Renal cortical epithelial cell (primary cell): ENCODE measurements around the gene STEAP2. TPM values are rescaled to one million over a fixed set of nuclear protein-coding genes. Genes with fewer than 3 reads are reported as not detected.

Source experiments
- DNase-seq: peaks from one replicate; pipeline ENCODE4 v3.0.0-alpha.2; 2011; ENCODE audit warnings: low read depth
- total RNA-seq: library from RNA; depleted of rRNA; stranded (reverse); fragments of >200 nt; gene quantifications from 2 replicates; pipeline ENCODE4 v1.2.3, GENCODE V29; 2014

Gene STEAP2
- total RNA-seq, 1 donor from 2014 or later, result 20.2 TPM

DNA sequence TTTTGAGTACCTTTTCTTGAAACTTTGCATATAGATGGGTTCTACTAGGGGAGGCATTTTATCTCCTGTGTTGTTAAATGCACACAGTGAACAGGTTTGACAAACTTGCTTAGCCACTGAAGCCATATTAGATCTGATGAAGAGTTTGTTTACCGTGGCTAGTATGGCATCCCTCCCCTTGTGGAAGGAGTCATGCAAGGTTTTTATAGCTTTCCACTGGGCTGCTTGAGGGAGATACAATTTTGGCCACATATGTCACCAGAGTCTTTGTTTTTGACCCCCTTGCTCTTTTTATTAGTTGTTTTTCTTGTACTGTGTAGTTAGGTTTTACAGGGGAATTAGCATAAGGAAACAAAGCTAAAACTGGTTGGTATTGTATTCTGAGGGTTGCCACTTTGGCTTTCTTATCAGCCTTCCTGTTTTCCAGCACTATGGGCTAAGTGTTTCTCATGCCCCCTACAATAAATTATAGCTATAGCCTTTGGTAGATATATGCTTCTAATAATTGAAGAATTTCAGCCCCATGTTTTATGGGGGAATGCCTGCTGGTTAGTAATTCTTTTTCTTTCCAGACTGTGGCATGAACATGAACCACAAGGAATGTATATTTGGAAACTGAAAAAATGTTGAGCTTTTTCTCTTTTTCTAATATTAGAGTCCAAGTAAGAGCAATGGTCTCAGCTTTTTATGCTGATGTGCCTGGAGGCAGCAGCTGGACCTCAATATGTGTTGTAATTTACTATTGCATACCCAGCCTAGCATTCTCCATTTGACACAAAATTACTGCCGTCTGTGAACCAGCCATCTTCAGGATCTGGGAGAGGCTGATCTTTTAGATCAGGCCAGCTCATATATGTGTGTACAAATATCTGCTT, 18.4 kb upstream of the STEAP2 start:
- no peak for DNase-seq

DNA sequence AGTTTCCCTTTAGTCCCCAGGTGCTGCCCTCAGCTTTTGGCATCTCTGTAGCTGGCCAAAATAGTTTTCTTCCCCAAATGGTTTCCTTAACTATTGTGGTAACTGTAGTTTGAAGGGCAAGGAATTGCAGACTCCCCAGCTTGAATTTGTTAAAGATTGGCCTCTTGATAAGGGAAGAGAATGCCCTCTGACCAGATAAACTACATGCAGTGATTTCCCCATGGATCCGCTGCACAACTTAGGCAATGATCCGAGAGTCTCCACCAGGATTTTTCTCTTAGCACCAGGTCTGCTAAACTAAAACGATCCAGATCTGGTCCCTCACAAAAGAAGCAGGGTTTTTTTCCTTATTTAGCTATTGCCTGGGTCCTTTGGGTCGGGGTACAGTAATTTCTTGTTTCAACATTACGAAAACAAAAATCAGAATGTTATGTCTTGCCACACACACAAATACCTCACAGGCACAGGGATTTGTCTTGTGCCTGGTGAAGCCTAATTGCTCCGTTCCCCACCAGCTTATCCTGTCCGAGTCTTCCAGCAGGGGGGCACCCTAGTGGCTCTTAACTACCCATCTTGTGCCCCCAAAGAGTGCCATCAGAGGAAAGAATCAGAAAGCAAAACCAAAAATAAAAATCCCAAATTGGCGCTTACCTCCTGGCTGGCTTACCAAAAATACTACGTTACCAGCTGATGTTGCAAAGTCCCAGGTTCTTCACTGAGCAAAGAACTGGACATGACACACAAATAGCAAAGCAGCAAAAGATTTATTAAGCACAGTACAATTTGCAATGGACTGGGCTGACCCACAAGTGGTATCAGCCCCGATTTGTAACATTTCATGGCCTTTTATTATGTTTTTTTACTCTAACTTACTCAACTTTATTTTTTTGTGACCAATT, 16.4 kb upstream of the STEAP2 start:
- no peak for DNase-seq

GRCh38 chr7:90201500-90202195, 9.9 kb upstream of the STEAP2 start:
- DNase-seq, result no peak

DNA sequence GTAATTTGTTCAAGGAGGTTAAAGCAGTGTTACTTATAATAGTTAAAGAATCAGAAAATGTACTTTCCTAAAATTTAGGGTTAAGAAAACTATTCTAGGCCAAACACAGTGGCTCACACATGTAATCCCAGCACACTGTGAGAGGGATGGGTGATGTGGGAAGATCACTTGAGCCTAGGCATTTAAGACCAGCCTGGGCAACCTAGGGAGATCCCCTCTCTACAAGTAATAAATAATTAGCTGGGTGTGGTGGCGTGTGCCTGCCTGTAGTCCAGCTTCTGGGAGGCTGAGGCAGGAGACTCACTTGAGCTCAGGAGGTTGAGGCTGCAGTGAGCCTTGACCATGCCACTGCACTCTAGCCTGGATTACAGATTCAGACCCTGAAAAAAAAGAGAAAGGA, 3.6 kb upstream of the STEAP2 start:
- DNase-seq, result no peak

GRCh38 chr7:90209776-90210175, 1.8 kb upstream of the STEAP2 start:
- peak; percentile 52 for DNase-seq

- no peak for DNase-seq
Measured at GRCh38 chr7:90210475-90210874, 1.1 kb upstream of the STEAP2 start.

DNA sequence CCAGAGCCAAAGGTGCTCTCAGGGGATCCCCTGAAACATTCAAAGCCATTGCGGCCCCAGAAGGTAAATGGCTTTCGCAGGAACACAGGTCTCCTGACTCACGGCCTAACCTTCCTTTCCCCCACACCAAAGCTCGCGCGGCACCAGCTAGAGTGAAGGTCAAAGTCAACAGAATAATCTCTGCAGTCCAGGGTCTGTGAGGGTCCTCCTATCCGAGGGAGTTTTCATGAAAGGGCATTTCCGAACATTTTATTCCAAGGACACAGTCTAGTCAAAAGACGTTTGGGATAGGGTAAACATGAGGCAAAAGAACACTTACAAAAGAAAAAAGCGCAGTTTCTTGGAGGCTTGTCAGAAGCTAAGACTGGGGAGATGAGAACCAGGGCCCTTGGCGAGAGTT, 559 bp upstream of the STEAP2 start:
- peak; percentile 25 for DNase-seq

DNA sequence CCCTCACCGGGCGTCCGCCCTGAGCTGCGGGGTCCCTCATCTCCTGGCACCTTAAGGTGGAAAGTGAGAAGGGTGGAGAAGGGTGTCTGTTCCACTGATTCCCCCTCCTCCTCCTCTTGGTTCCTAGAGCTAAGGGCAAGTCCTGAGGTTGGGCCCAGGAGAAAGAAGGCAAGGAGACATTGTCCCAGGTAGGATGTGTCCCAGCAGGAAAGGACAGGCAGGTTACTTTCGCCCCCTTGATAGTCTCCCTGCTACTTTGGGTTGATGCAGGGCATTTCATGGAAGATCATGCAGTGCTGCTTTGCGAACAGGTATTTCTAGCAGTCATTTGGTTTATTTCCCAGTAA, 582 bp downstream of the STEAP2 start:
- DNase-seq, result no peak

DNA sequence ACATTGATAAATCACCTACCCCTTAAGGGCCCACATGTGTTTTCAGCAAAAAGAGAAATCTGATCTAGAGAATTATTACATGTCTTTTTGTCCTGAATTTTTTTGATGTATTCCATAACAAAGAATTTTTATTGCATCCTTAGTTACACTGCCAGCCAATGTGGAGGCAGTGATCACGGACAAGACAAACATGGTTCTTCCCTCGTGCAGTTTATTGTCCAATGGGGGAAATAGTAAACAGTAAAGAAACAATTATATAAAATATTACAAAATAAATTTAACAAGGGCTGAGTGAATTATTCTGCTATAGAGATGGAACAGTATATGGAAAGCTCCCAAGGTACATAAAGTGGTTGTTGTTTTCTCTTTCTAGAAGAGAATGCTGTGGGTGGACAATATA, 2.0 kb downstream of the STEAP2 start:
- no peak for DNase-seq

GRCh38 chr7:90216080-90216674, 4.6 kb downstream of the STEAP2 start:
- no peak for DNase-seq

- peak; percentile 15 for DNase-seq
Measured at GRCh38 chr7:90216771-90217170, 5.2 kb downstream of the STEAP2 start.

GRCh38 chr7:90222390-90222789, 10.8 kb downstream of the STEAP2 start:
- no peak for DNase-seq

DNA sequence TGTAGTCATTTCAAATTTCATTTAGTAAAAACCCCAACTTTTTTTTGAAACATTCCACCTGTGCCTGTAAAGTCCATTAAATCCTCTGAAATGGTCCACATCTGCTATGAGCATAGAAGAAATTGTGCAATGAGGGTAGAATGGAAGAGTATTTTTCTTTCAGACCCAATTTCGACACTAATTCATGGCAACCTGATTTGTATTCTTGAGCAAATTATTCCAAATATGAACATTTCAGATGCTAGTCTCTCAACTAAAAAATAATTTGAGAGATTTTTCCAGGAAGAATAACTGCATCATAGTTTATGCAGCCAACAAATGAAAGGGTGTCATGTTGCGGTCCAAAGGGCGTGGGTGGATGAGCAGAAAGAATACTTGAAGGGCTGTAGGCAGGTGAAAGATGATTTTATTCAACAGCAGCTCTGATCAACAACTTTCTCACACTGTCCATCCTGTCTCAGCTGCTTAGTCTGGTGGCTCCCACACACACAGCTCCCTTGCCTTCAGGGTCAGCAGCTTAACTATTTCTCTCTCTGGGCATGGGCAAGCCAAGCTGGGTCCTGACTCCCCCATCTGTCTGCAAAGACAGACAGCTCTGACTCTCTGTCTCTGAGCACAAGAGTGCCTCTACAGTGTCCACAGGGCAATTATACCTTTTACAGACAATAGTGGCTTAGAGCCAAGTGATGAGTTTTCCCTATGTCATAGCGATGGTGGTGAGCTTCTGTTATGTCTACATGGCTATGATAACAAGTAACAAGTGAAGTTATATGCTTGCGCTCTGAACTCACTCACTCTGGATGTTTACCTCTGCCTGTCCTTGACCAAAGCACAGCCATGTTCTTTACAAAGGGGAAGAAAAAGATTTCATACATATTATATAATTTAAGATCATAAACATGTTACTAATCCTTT, 11.5 kb downstream of the STEAP2 start:
- peak; percentile 56 for DNase-seq

DNA sequence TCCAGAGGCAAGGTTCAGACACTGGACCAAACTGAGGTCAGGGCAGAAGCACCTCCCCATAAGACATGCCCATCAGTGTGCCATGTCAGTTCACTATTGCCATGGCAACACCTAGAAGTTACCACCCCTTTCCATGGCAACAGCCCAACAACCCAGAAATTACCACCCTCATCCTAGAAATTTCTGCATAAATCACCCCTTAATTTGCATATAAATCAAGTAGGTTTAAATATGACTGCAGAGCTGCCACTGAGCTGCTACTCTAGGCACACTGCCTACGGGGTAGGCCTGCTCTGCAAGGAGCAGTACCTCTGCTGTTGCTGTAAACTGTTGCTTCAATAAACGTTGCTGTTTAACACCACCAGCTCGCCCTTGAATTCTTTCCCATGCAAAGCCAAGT, 12.7 kb downstream of the STEAP2 start:
- no peak for DNase-seq

GRCh38 chr7:90225181-90225580, 13.6 kb downstream of the STEAP2 start:
- no peak for DNase-seq

DNA sequence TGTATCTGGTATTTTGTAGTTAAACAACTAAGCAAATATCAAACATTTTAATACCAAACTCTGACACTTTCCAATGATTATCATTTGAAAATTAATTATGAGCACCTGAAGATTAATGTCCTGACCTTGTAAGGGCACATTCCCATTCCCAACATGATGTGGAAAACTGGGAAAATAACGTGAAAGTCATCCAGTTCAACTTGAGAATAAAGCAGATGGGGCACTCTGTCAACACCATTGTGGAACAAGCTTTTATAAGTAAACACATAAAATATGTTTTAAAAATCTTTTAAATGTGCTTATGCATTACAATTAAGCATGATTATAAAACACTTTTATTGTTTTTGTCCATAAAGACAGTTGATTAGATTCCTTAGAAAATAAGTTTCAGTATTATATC, 14.1 kb downstream of the STEAP2 start:
- no peak for DNase-seq

DNA sequence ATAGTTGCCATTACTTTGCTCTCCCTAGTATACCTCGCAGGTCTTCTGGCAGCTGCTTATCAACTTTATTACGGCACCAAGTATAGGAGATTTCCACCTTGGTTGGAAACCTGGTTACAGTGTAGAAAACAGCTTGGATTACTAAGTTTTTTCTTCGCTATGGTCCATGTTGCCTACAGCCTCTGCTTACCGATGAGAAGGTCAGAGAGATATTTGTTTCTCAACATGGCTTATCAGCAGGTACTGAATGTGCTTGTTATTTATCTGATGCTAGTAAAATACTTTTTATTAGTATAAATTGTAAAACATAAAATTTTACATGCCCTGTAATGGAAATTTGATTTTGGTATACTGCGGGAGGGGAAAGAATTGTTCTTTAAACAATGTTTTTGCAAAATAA, 15.7 kb downstream of the STEAP2 start:
- DNase-seq, result no peak

- peak; percentile 69 for DNase-seq
Measured at GRCh38 chr7:90229682-90230081, 18.1 kb downstream of the STEAP2 start.

- no peak for DNase-seq
Measured at GRCh38 chr7:90230834-90231233, 19.3 kb downstream of the STEAP2 start.

- DNase-seq, result no peak
Measured at GRCh38 chr7:90231304-90231703, 19.8 kb downstream of the STEAP2 start.

GRCh38 chr7:90232430-90232829, 20.9 kb downstream of the STEAP2 start:
- no peak for DNase-seq
